Omental fat pad (tissue), 4 donors: ENCODE results near the gene ZC3HAV1. TPM values are rescaled to one million over a fixed set of nuclear protein-coding genes. Genes with fewer than 3 reads are reported as not detected.
A peak's percentile ranks its signal among the peaks of the same experiment; 100 is the strongest.

Experiments
- ATAC-seq: fragments of 150-250 bp; one replicate; pipeline ENCODE4 v1.9.1; 2016; ENCODE audit warnings: mild to moderate bottlenecking, moderate library complexity; ENCODE audit not compliant: low FRiP score
- DNase-seq: peaks from one replicate; pipeline ENCODE4 v3.0.0-alpha.2; 2019; ENCODE audit warnings: low spot score
- CTCF ChIP-seq, 3 donors: fragments of 450-650 bp; IDR thresholded peaks; one replicate each; pipeline ENCODE4 v1.5.1; 2016 to 2017; ENCODE audit warnings: antibody characterized with exemption in 3 of 3, mild to moderate bottlenecking in 3 of 3, moderate library complexity in 2 of 3
- total RNA-seq, 4 donors: library from RNA; depleted of rRNA; stranded (reverse); fragments of >200 nt; gene quantifications; one replicate each; pipeline ENCODE4 v1.1.0, GENCODE V29; 2016

ZC3HAV1 gene
- total RNA-seq, 4 donors from 2014 or later, result 31.3 to 58.8 (median 50.8) TPM

- no peak for TF ChIP-seq CTCF (IDR thresholded peaks at IDR 0.05)
- DNase-seq, result no peak
- ATAC-seq, result no peak
Measured at GRCh38 chr7:139075871-139076686, 33.4 kb downstream of the ZC3HAV1 start.

- ATAC-seq (peak; percentile 71), DNase-seq (peak; percentile 33)
- TF ChIP-seq CTCF (IDR thresholded peaks at IDR 0.05), result peak in 1 of 3 donors; percentile 7
Measured at GRCh38 chr7:139075031-139075652, 34.4 kb downstream of the ZC3HAV1 start.

- no peak for ATAC-seq
- DNase-seq, result no peak
- TF ChIP-seq CTCF (IDR thresholded peaks at IDR 0.05), result no peak
Measured at GRCh38 chr7:139072796-139073195, 36.7 kb downstream of the ZC3HAV1 start.

GRCh38 chr7:139071680-139072079 lies 37.8 kb downstream of the ZC3HAV1 start:
- TF ChIP-seq CTCF (IDR thresholded peaks at IDR 0.05), result no peak
- no peak for DNase-seq

GRCh38 chr7:139068544-139069399 lies 40.7 kb downstream of the ZC3HAV1 start:
- no peak for TF ChIP-seq CTCF (IDR thresholded peaks at IDR 0.05)
- no peak for ATAC-seq
- DNase-seq, result no peak

More at GRCh38 chr7:139071680-139072079, 37.8 kb downstream of the ZC3HAV1 start:
- ATAC-seq, result no peak

- ATAC-seq (no peak), DNase-seq (no peak)
- TF ChIP-seq CTCF (IDR thresholded peaks at IDR 0.05), result no peak
Measured at GRCh38 chr7:139066315-139066714, 43.2 kb downstream of the ZC3HAV1 start.
